ENCODE measurements around the gene LOXL1.

The LOXL1 gene

GRCh38 chr15:73925848-73926218 lies 429 bp upstream of the LOXL1 start:
- Histone ChIP-seq H3K27me3 (ENCODE audit: insufficient read depth, low read length, poor library complexity) (no peaks in the 10 kb centered on the region), H4K20me1 (ENCODE audit: insufficient read depth, low read length) (no peaks in the 10 kb centered on the region), H3K4me3 (ENCODE audit: low read depth in 1 of 2, low read length in 2 of 2) (no peak overlapping the region), H3K79me2 (ENCODE audit: insufficient read depth, low read length) (no peaks in the 10 kb centered on the region), H2AFZ (ENCODE audit: low read depth, low read length) (no peak overlapping the region), H3K27ac (ENCODE audit: low read length) (no peak overlapping the region), H3K4me1 (ENCODE audit: insufficient read depth, low read length) (no peaks in the 10 kb centered on the region), H3K4me2 (ENCODE audit: insufficient read depth, low read length) (no peak overlapping the region), H3K36me3 (ENCODE audit: insufficient read depth, low read length) (no peaks in the 10 kb centered on the region), H3K9ac (ENCODE audit: low read depth, low read length) (no peak overlapping the region), H3K9me3 (ENCODE audit: insufficient read depth, low read length, severe bottlenecking) (no peaks in the 10 kb centered on the region)
- ATAC-seq (ENCODE audit: insufficient read depth, low read depth) (no peak), DNase-seq (no peak)
- TF ChIP-seq, protein P1, sequence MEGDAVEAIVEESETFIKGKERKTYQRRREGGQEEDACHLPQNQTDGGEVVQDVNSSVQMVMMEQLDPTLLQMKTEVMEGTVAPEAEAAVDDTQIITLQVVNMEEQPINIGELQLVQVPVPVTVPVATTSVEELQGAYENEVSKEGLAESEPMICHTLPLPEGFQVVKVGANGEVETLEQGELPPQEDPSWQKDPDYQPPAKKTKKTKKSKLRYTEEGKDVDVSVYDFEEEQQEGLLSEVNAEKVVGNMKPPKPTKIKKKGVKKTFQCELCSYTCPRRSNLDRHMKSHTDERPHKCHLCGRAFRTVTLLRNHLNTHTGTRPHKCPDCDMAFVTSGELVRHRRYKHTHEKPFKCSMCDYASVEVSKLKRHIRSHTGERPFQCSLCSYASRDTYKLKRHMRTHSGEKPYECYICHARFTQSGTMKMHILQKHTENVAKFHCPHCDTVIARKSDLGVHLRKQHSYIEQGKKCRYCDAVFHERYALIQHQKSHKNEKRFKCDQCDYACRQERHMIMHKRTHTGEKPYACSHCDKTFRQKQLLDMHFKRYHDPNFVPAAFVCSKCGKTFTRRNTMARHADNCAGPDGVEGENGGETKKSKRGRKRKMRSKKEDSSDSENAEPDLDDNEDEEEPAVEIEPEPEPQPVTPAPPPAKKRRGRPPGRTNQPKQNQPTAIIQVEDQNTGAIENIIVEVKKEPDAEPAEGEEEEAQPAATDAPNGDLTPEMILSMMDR (IDR thresholded peaks at IDR 0.05; ENCODE audit: borderline replicate concordance, extremely low read depth, low read length, poor library complexity, severe bottlenecking) = no peak
- TF ChIP-seq EZH2 (IDR thresholded peaks at IDR 0.05; ENCODE audit: borderline replicate concordance, low read depth, low read length, severe bottlenecking) = no peak

GRCh38 chr15:73927003-73927475 lies 777 bp downstream of the LOXL1 start:
- Histone ChIP-seq H3K79me2 (ENCODE audit: insufficient read depth, low read length) (no peaks in the 10 kb centered on the region), H3K4me2 (ENCODE audit: insufficient read depth, low read length) (no peak overlapping the region), H3K9ac (ENCODE audit: low read depth, low read length) (no peak overlapping the region)

GRCh38 chr15:73927476-73928240 lies 1.4 kb downstream of the LOXL1 start:
- no peaks in the 10 kb centered on the region for H3K36me3 ChIP-seq (ENCODE audit: insufficient read depth, low read length)
- no peaks in the 10 kb centered on the region for H3K79me2 ChIP-seq (ENCODE audit: insufficient read depth, low read length)
- H4K20me1 ChIP-seq (ENCODE audit: insufficient read depth, low read length) = no peaks in the 10 kb centered on the region
- no peak for ATAC-seq (ENCODE audit: insufficient read depth, low read depth)
- no peak for TF ChIP-seq EZH2 (IDR thresholded peaks at IDR 0.05; ENCODE audit: borderline replicate concordance, low read depth, low read length, severe bottlenecking)
- TF ChIP-seq, protein P1 (IDR thresholded peaks at IDR 0.05; ENCODE audit: borderline replicate concordance, extremely low read depth, low read length, poor library complexity, severe bottlenecking) = no peak
- no peak overlapping the region for H3K4me3 ChIP-seq (ENCODE audit: low read depth in 1 of 2, low read length in 2 of 2)
- no peak overlapping the region for H3K27ac ChIP-seq (ENCODE audit: low read length)
- H3K27me3 ChIP-seq (ENCODE audit: insufficient read depth, low read length, poor library complexity) = peaks cover 2% of the 10 kb centered on the region
- H3K9me3 ChIP-seq (ENCODE audit: insufficient read depth, low read length, severe bottlenecking) = no peaks in the 10 kb centered on the region
- H3K4me1 ChIP-seq (ENCODE audit: insufficient read depth, low read length) = no peaks in the 10 kb centered on the region
- H3K9ac ChIP-seq (ENCODE audit: low read depth, low read length) = no peak overlapping the region
- DNase-seq = no peak
- H2AFZ ChIP-seq (ENCODE audit: low read depth, low read length) = no peak overlapping the region
- H3K4me2 ChIP-seq (ENCODE audit: insufficient read depth, low read length) = no peak overlapping the region

More at GRCh38 chr15:73927003-73927475, 777 bp downstream of the LOXL1 start:
- no peak overlapping the region for H3K27ac ChIP-seq (ENCODE audit: low read length)
- DNase-seq (no peak), ATAC-seq (ENCODE audit: insufficient read depth, low read depth) (no peak)
- no peak overlapping the region for H2AFZ ChIP-seq (ENCODE audit: low read depth, low read length)
- H3K4me1 ChIP-seq (ENCODE audit: insufficient read depth, low read length) = no peaks in the 10 kb centered on the region
- H3K4me3 ChIP-seq (ENCODE audit: low read depth in 1 of 2, low read length in 2 of 2) = no peak overlapping the region
- H4K20me1 ChIP-seq (ENCODE audit: insufficient read depth, low read length) = no peaks in the 10 kb centered on the region
- TF ChIP-seq, protein P1 (IDR thresholded peaks at IDR 0.05; ENCODE audit: borderline replicate concordance, extremely low read depth, low read length, poor library complexity, severe bottlenecking) = no peak
- no peak for TF ChIP-seq EZH2 (IDR thresholded peaks at IDR 0.05; ENCODE audit: borderline replicate concordance, low read depth, low read length, severe bottlenecking)
- H3K27me3 ChIP-seq (ENCODE audit: insufficient read depth, low read length, poor library complexity) = no peaks in the 10 kb centered on the region
- no peaks in the 10 kb centered on the region for H3K36me3 ChIP-seq (ENCODE audit: insufficient read depth, low read length)
- no peaks in the 10 kb centered on the region for H3K9me3 ChIP-seq (ENCODE audit: insufficient read depth, low read length, severe bottlenecking)
